Right cardiac atrium (tissue), 5 donors: Measurements from ENCODE around the gene COPB1. TPM values are rescaled to one million over a fixed set of nuclear protein-coding genes. Genes with fewer than 3 reads are reported as not detected.
A peak's percentile ranks its signal among the peaks of the same experiment; 100 is the strongest.

Experiments used
- ATAC-seq, 2 donors: fragments of 200-7000 bp; cut with Tn5 transposase; one replicate each; pipeline versions ENCODE4 v1.8.0 to v1.9.1; 2020; ENCODE audit warnings: moderate library complexity in 2 of 2, mild to moderate bottlenecking in 1 of 2
- DNase-seq, 3 donors: peaks; one replicate each; pipeline ENCODE4 v3.0.0-alpha.2; 2020
- H3K27ac ChIP-seq: one replicate; pipeline ENCODE4 v1.5.1; 2013; ENCODE audit warnings: mild to moderate bottlenecking, low read length, control low read depth, moderate library complexity
- H3K27me3 ChIP-seq: one replicate; pipeline ENCODE4 v1.6.1; 2013; ENCODE audit not compliant: control insufficient read depth, insufficient read depth
- H3K4me1 ChIP-seq: one replicate; pipeline ENCODE4 v1.6.1; 2013; ENCODE audit warnings: low read length; ENCODE audit not compliant: control insufficient read depth, insufficient read depth
- H3K4me3 ChIP-seq: one replicate; pipeline ENCODE4 v1.5.1; 2013; ENCODE audit warnings: low read length, control low read depth
- H3K9me3 ChIP-seq: one replicate; pipeline ENCODE4 v1.6.1; 2013; ENCODE audit warnings: low read length; ENCODE audit not compliant: control insufficient read depth
- WGBS: extraction: QIAGEN DNeasy Blood & Tissue Kit; methylation state at CpG from one replicate; pipeline ENCODE4 v1.1.7; 2013; 5-methylcytosine and 5-hydroxymethylcytosine counted together
- intact Hi-C, 4 donors: fragments of 100-400 bp; cut with DNase I; formaldehyde crosslinking; loops; one replicate each; pipeline versions ENCODE4 v1.11.0 to v1.14.0; 2022 to 2023
- polyA plus RNA-seq: library from polyadenylated mRNA; stranded (reverse); fragments of 200-250 nt; gene quantifications from one replicate; pipeline ENCODE4 v1.2.3, GENCODE V29; 2013
- total RNA-seq, 4 donors: library from RNA; stranded (reverse); fragmentation: NEBNext Ultra II Directional; extraction: Animal tissue kit (Norgen Biotek cat#: 25700); gene quantifications; one replicate each; pipeline ENCODE4 v1.2.1, GENCODE V29; 2021
- donor health status: healthy with polysubstance abuse.
- donor health status: DM: no; HTN: yes; CAD: no.
- donor health status: DM: no; HTN: no; CAD: no.
- donor health status: DM: no; HTN: yes; CAD: no; lungs with severe emphysema.
- donor health status: DM: yes; HTN: yes; CAD: no.

Gene COPB1
- total and polyA plus RNA-seq, 5 donors, result 41.7 to 62.3 (median 51.4) TPM

DNA sequence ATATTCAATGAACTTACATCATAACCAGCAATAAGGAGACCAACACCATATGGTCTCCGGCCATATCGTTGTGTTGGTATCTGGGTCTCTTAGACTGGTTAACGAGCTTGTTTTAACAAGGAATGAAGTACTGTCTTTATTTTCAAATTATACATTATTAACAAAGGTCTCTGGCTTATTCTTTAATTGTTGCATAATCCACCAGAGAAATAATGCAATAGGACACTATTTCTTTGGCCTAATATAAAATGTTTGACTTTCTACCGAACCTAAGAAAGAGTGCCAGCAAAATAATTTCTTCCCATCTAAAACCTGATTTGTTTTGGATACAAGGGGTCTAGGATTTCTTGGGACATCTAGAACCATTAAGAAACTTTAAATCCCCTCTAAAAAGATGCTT lies 14.2 kb upstream of the COPB1 start:
- H3K27ac ChIP-seq, result no peak overlapping the region
- H3K9me3 ChIP-seq, result no peaks in the 10 kb centered on the region
- H3K27me3 ChIP-seq, result no peaks in the 10 kb centered on the region
- 96% methylated on average over 4 of the region's 4 CpGs for WGBS
- no peak overlapping the region for H3K4me3 ChIP-seq
- intact Hi-C loops, result loop anchor here in 1 of 4 donors (10.0 kb wide), 1 partner anchor 49 kb away; no protein-coding TSS in a partner anchor
- no peaks in the 10 kb centered on the region for H3K4me1 ChIP-seq
- ATAC-seq (no peak), DNase-seq (no peak)

DNA sequence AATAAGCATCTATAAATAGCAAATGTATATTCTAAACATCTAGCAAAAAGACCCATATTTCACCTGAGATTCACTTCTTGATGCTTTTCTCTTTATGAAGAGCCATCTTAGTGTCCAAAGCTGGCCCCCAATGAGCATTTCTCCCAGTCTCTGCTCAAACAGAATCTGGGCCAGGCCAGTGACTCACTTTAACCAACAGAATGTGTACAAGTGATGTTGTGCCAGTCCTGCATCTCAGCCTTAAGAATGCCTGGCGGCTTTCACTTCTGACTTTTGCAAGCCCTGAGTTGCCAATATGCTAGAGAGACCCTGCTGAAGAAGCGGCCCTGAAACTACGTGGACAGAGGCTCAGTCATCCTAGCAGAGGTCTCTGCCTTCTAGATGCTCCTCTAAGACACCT lies 6.9 kb upstream of the COPB1 start:
- H3K4me1 ChIP-seq, result no peaks in the 10 kb centered on the region
- no peaks in the 10 kb centered on the region for H3K9me3 ChIP-seq
- H3K27me3 ChIP-seq, result no peaks in the 10 kb centered on the region
- 95% methylated on average over 3 of the region's 3 CpGs for WGBS
- no peak overlapping the region for H3K27ac ChIP-seq
- DNase-seq (no peak), ATAC-seq (peak in 1 of 2 donors; percentile 20)
- intact Hi-C loops, result no loop called here
- no peak overlapping the region for H3K4me3 ChIP-seq

DNA sequence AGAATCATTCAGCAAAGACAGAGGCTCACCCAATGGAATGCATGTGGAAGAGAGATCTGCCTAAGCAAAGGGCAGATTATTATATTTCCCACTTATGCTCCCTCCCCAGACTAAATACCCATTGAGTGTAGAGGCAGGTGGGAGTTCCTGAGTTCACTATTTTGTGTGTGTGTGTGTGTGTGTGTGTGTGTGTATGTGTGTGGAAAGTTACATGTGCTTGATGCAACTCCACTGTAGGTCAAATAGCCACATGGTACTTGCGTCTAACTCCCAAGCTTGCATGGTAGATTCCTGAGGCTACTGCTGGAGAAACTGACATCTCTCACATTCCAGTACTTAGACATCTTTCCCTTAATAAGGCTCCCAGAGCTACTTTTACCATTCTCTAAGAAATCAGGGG lies 3.4 kb upstream of the COPB1 start:
- ATAC-seq (no peak), DNase-seq (no peak)
- H3K4me1 ChIP-seq, result no peaks in the 10 kb centered on the region
- H3K27ac ChIP-seq, result no peak overlapping the region
- H3K27me3 ChIP-seq, result no peaks in the 10 kb centered on the region
- no peaks in the 10 kb centered on the region for H3K9me3 ChIP-seq
- H3K4me3 ChIP-seq, result no peak overlapping the region
- intact Hi-C loops, result no loop called here
- WGBS, result 78% methylated on average over 1 of the region's 1 CpG

GRCh38 chr11:14502039-14502438 lies 2.4 kb upstream of the COPB1 start:
- no peaks in the 10 kb centered on the region for H3K4me1 ChIP-seq
- no peak overlapping the region for H3K4me3 ChIP-seq
- ATAC-seq (no peak), DNase-seq (no peak)
- H3K27me3 ChIP-seq, result no peaks in the 10 kb centered on the region
- 96% methylated on average over 4 of the region's 4 CpGs for WGBS
- intact Hi-C loops, result no loop called here
- H3K27ac ChIP-seq, result no peak overlapping the region
- H3K9me3 ChIP-seq, result no peaks in the 10 kb centered on the region

- H3K4me1 ChIP-seq, result no peaks in the 10 kb centered on the region
- ATAC-seq, result peak; percentile 71 to 75
- peak; percentile 37 to 79 (median 67) for DNase-seq
- no peaks in the 10 kb centered on the region for H3K9me3 ChIP-seq
- H3K27ac ChIP-seq, result peak overlapping the region; percentile 81
- intact Hi-C loops, result no loop called here
- H3K27me3 ChIP-seq, result no peaks in the 10 kb centered on the region
- WGBS, result 5% methylated on average over 6 of the region's 6 CpGs
- peak overlapping the region; percentile 90 for H3K4me3 ChIP-seq
These were observed 605 bp upstream of the COPB1 start for GRCh38 chr11:14500181-14500651.

- ATAC-seq (peak; percentile 63 to 71), DNase-seq (peak; percentile 30 to 66 (median 64))
- intact Hi-C loops, result no loop called here
- H3K27ac ChIP-seq, result peak overlapping the region; percentile 19
- H3K4me3 ChIP-seq, result peak overlapping the region; percentile 90
- H3K4me1 ChIP-seq, result no peaks in the 10 kb centered on the region
- H3K9me3 ChIP-seq, result no peaks in the 10 kb centered on the region
- H3K27me3 ChIP-seq, result no peaks in the 10 kb centered on the region
- under 1% methylated on average over 19 of the region's 19 CpGs for WGBS
These were observed 442 bp downstream of the COPB1 start for GRCh38 chr11:14499178-14499559.

DNA sequence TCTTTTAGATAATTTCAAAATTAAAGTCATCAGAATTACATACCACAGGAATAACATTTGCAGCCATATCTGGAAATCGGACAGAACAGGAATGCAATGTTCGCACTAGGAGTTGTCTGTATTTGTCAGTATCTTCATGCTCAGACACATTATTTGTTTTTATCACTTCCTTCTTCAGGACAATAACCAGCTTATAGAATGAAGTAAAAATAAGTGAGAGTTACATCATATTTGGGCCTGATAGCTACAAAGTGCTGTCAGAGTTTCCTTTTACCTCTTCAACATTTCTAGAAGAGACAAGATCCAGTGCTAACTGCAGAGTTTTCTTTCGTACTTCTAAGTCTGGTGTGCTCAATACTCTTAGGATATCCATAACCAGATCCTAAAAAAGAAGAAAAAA lies 18.9 kb downstream of the COPB1 start:
- H3K4me3 ChIP-seq, result no peak overlapping the region
- H3K27ac ChIP-seq, result no peak overlapping the region
- H3K9me3 ChIP-seq, result no peaks in the 10 kb centered on the region
- H3K27me3 ChIP-seq, result no peaks in the 10 kb centered on the region
- DNase-seq (no peak), ATAC-seq (no peak)
- H3K4me1 ChIP-seq, result no peaks in the 10 kb centered on the region
- WGBS, result 74% methylated on average over 3 of the region's 3 CpGs
- intact Hi-C loops, result no loop called here

DNA sequence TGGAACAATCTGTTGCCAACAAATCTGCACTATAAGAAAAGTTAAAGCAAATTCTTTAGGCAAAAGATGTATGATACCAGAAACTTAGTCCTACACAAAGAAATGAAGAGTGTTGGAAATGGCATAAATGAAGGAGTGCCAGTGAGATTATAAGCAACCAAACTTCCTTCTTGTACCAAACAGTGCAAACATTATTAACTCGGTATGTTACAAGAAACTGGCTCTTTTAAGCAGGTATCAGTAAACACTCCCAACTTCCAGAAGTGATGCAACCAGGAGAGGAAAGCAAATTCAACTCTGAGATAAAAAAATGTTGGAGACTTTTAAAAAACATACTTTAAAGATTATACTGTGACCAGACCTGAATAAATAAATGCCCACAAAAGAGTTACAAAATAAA lies 28.5 kb downstream of the COPB1 start:
- Histone ChIP-seq H3K9me3 (no peaks in the 10 kb centered on the region), H3K4me3 (no peak overlapping the region), H3K27me3 (no peaks in the 10 kb centered on the region), H3K4me1 (no peaks in the 10 kb centered on the region), H3K27ac (no peak overlapping the region)
- intact Hi-C loops, result no loop called here
- DNase-seq (no peak), ATAC-seq (no peak)
- whole genome bisulfite sequencing, result 78% methylated on average over 1 of the region's 1 CpG

- DNase-seq (no peak), ATAC-seq (no peak)
- H3K27ac ChIP-seq, result no peak overlapping the region
- intact Hi-C loops, result loop anchor here in 1 of 4 donors (10.0 kb wide), 1 partner anchor 51 kb away; no protein-coding TSS in a partner anchor
- no peak overlapping the region for H3K4me3 ChIP-seq
- no peaks in the 10 kb centered on the region for H3K9me3 ChIP-seq
- WGBS, result 85% methylated on average over 2 of the region's 2 CpGs
- H3K27me3 ChIP-seq, result no peaks in the 10 kb centered on the region
- H3K4me1 ChIP-seq, result no peaks in the 10 kb centered on the region
These were observed 36.0 kb downstream of the COPB1 start for GRCh38 chr11:14463623-14464022.

- intact Hi-C loops, result loop anchor here in 1 of 4 donors (10.0 kb wide), 1 partner anchor 55 kb away; no protein-coding TSS in a partner anchor
- no peak overlapping the region for H3K4me3 ChIP-seq
- DNase-seq, result no peak
These were observed 39.5 kb downstream of the COPB1 start for GRCh38 chr11:14460147-14460546.

GRCh38 chr11:14458377-14458776 lies 41.2 kb downstream of the COPB1 start:
- intact Hi-C loops, result loop anchor here in 1 of 4 donors (5.0 kb wide), 1 partner anchor 156 kb away; no protein-coding TSS in a partner anchor
- ATAC-seq (no peak), DNase-seq (no peak)
- 82% methylated on average over 3 of the region's 3 CpGs for WGBS
- no peaks in the 10 kb centered on the region for H3K4me1 ChIP-seq
- no peak overlapping the region for H3K4me3 ChIP-seq
- no peaks in the 10 kb centered on the region for H3K27me3 ChIP-seq
- H3K9me3 ChIP-seq, result no peaks in the 10 kb centered on the region
- no peak overlapping the region for H3K27ac ChIP-seq

More at GRCh38 chr11:14460147-14460546, 39.5 kb downstream of the COPB1 start:
- Histone ChIP-seq H3K9me3 (no peaks in the 10 kb centered on the region), H3K27me3 (no peaks in the 10 kb centered on the region), H3K27ac (no peak overlapping the region), H3K4me1 (no peaks in the 10 kb centered on the region)
- ATAC-seq, result no peak
